DOHH2 (cell line): ENCODE data around the gene NFIL3.

Source experiments
- CTCF ChIP-seq: fragments of 200-600 bp; sonication (generic); IDR thresholded peaks from one replicate; pipeline ENCODE4 v1.5.1; 2014; ENCODE audit warnings: antibody characterized with exemption, mild to moderate bottlenecking, low read depth, low read length; ENCODE audit not compliant: poor library complexity, severe bottlenecking
- EZH2phosphoT487 ChIP-seq: fragments of 200-600 bp; sonication (generic); IDR thresholded peaks from 2 replicates; pipeline ENCODE4 v1.6.1; 2017; ENCODE audit warnings: borderline replicate concordance, mild to moderate bottlenecking, antibody characterized with exemption, low read length, moderate library complexity, mixed read lengths

GRCh38 chr9:91465420-91465819, 41.8 kb upstream of the NFIL3 start:
- TF ChIP-seq CTCF (no peak), EZH2phosphoT487 (no peak)
